ENCODE data around the gene RBKS. TPM values are rescaled to one million over a fixed set of nuclear protein-coding genes. Genes with fewer than 3 reads are reported as not detected.

RBKS gene
- total RNA-seq, 1 experiment from 2014 or later, result 3.3 TPM

- no peaks in the 10 kb centered on the region for H3K9me3 Mint-ChIP-seq (ENCODE audit: low read depth, unreplicated experiment)
- H3K4me1 Mint-ChIP-seq (ENCODE audit: low read depth, unreplicated experiment), result peaks cover 9% of the 10 kb centered on the region
- CTCF ChIA-PET, result interaction anchor here (0.7 kb wide), 1 partner anchor 112 kb away, joined by 3 read pairs; no protein-coding TSS in a partner anchor
- intact Hi-C loops (cut with micrococcal nuclease; ENCODE audit: unreplicated experiment), result no loop called here
- BruUV-seq (replicated peaks), result no TSS peak
- H3K4me3 Mint-ChIP-seq (ENCODE audit: low read depth, unreplicated experiment), result no peak overlapping the region
- H3K27ac Mint-ChIP-seq (ENCODE audit: unreplicated experiment), result no peak overlapping the region
- no peaks in the 10 kb centered on the region for H3K36me3 Mint-ChIP-seq (ENCODE audit: insufficient read depth, unreplicated experiment)
- no peak for TF ChIP-seq CTCF (IDR thresholded peaks at IDR 0.05; ENCODE audit: unreplicated experiment)
- no peak for DNase-seq
- H3K27me3 Mint-ChIP-seq (ENCODE audit: unreplicated experiment), result no peaks in the 10 kb centered on the region
These were observed 59.5 kb downstream of the RBKS start for GRCh38 chr2:27830656-27831055.

GRCh38 chr2:27829791-27830190, 60.4 kb downstream of the RBKS start:
- CTCF ChIA-PET, result interaction anchor here (0.7 kb wide), 2 partner anchors 9 to 111 kb away, joined by 3 read pairs; no protein-coding TSS in a partner anchor
- intact Hi-C loops (cut with micrococcal nuclease; ENCODE audit: unreplicated experiment), result no loop called here
- H3K4me1 Mint-ChIP-seq (ENCODE audit: low read depth, unreplicated experiment), result peaks cover 9% of the 10 kb centered on the region
- no peaks in the 10 kb centered on the region for H3K9me3 Mint-ChIP-seq (ENCODE audit: low read depth, unreplicated experiment)
- no peaks in the 10 kb centered on the region for H3K36me3 Mint-ChIP-seq (ENCODE audit: insufficient read depth, unreplicated experiment)
- no TSS peak for BruUV-seq (replicated peaks)
- no peaks in the 10 kb centered on the region for H3K27me3 Mint-ChIP-seq (ENCODE audit: unreplicated experiment)
- H3K27ac Mint-ChIP-seq (ENCODE audit: unreplicated experiment), result no peak overlapping the region
- no peak for DNase-seq
- no peak for TF ChIP-seq CTCF (IDR thresholded peaks at IDR 0.05; ENCODE audit: unreplicated experiment)
- no peak overlapping the region for H3K4me3 Mint-ChIP-seq (ENCODE audit: low read depth, unreplicated experiment)

GRCh38 chr2:27828305-27828704, 61.9 kb downstream of the RBKS start:
- Mint-ChIP-seq H3K9me3 (ENCODE audit: low read depth, unreplicated experiment) (peaks cover 3% of the 10 kb centered on the region), H3K36me3 (ENCODE audit: insufficient read depth, unreplicated experiment) (no peaks in the 10 kb centered on the region), H3K27me3 (ENCODE audit: unreplicated experiment) (no peaks in the 10 kb centered on the region), H3K4me1 (ENCODE audit: low read depth, unreplicated experiment) (peaks cover 9% of the 10 kb centered on the region), H3K4me3 (ENCODE audit: low read depth, unreplicated experiment) (no peak overlapping the region), H3K27ac (ENCODE audit: unreplicated experiment) (no peak overlapping the region)
- CTCF ChIA-PET, result no interaction called here
- no peak for DNase-seq
- BruUV-seq (replicated peaks), result no TSS peak
- no peak for TF ChIP-seq CTCF (IDR thresholded peaks at IDR 0.05; ENCODE audit: unreplicated experiment)
- intact Hi-C loops (cut with micrococcal nuclease; ENCODE audit: unreplicated experiment), result no loop called here

GRCh38 chr2:27824401-27824800, 65.8 kb downstream of the RBKS start:
- CTCF ChIA-PET, result interaction anchor here (1.3 kb wide), 1 partner anchor 71 kb away, joined by 3 read pairs; no protein-coding TSS in a partner anchor
- peaks cover 3% of the 10 kb centered on the region for H3K9me3 Mint-ChIP-seq (ENCODE audit: low read depth, unreplicated experiment)

More at GRCh38 chr2:27824401-27824800, 65.8 kb downstream of the RBKS start:
- Mint-ChIP-seq H3K27me3 (ENCODE audit: unreplicated experiment) (no peaks in the 10 kb centered on the region), H3K36me3 (ENCODE audit: insufficient read depth, unreplicated experiment) (no peaks in the 10 kb centered on the region), H3K4me3 (ENCODE audit: low read depth, unreplicated experiment) (no peak overlapping the region), H3K4me1 (ENCODE audit: low read depth, unreplicated experiment) (peaks cover 9% of the 10 kb centered on the region), H3K27ac (ENCODE audit: unreplicated experiment) (no peak overlapping the region)
- intact Hi-C loops (cut with micrococcal nuclease; ENCODE audit: unreplicated experiment), result loop anchor here (5.0 kb wide), 1 partner anchor 33 kb away; no protein-coding TSS in a partner anchor
- no peak for TF ChIP-seq CTCF (IDR thresholded peaks at IDR 0.05; ENCODE audit: unreplicated experiment)
- DNase-seq, result no peak
- BruUV-seq (replicated peaks), result no TSS peak
